Measurements from ENCODE around the gene FADS2.

GRCh38 chr11:61778920-61779650, 49.0 kb upstream of the FADS2 start:
- no peak for TF ChIP-seq CTCF (conservative IDR thresholded peaks at IDR 0.05; ENCODE audit: low read depth, low read length)
- no peak for TF ChIP-seq EZH2 (IDR thresholded peaks at IDR 0.05; ENCODE audit: low read length, unreplicated experiment)
